Neural cell (in vitro differentiated cells): Measurements from ENCODE around the gene EIF4G3.

ENCODE experiments used
- EZH2 ChIP-seq: fragments of 200-600, 300-800 bp; shearing (Covaris generic), sonication (generic); IDR thresholded peaks from 2 replicates; pipeline ENCODE4 v1.6.1; 2014; ENCODE audit warnings: antibody characterized with exemption, low read length, borderline replicate concordance, mild to moderate bottlenecking; ENCODE audit not compliant: insufficient read depth, poor library complexity, severe bottlenecking
- POLR2AphosphoS5 ChIP-seq: IDR thresholded peaks from 2 replicates; pipeline ENCODE4 v1.6.1; 2012
- RAD21 ChIP-seq: fragments of 450-650 bp; conservative IDR thresholded peaks from 2 replicates; pipeline ENCODE4 v1.6.1; 2014; ENCODE audit warnings: antibody characterized with exemption, mild to moderate bottlenecking, moderate library complexity
- SMC3 ChIP-seq: fragments of 450-650 bp; conservative IDR thresholded peaks from 2 replicates; pipeline ENCODE4 v1.6.1; 2014; ENCODE audit warnings: antibody characterized with exemption, mild to moderate bottlenecking, moderate library complexity; ENCODE audit not compliant: poor library complexity
- TAF1 ChIP-seq: IDR thresholded peaks from 2 replicates; pipeline ENCODE4 v1.6.1; 2012; ENCODE audit warnings: low read depth
- TF ChIP-seq, protein P1 (sequence below): IDR thresholded peaks from 2 replicates; pipeline ENCODE4 v1.6.1; 2012; ENCODE audit warnings: borderline replicate concordance
- TF ChIP-seq, protein P2 (sequence below): fragments of 450-650 bp; IDR thresholded peaks from 2 replicates; pipeline ENCODE4 v1.5.1; 2014; ENCODE audit warnings: antibody characterized with exemption, mild to moderate bottlenecking, moderate library complexity; ENCODE audit not compliant: poor library complexity, severe bottlenecking

- TF ChIP-seq, protein P1, sequence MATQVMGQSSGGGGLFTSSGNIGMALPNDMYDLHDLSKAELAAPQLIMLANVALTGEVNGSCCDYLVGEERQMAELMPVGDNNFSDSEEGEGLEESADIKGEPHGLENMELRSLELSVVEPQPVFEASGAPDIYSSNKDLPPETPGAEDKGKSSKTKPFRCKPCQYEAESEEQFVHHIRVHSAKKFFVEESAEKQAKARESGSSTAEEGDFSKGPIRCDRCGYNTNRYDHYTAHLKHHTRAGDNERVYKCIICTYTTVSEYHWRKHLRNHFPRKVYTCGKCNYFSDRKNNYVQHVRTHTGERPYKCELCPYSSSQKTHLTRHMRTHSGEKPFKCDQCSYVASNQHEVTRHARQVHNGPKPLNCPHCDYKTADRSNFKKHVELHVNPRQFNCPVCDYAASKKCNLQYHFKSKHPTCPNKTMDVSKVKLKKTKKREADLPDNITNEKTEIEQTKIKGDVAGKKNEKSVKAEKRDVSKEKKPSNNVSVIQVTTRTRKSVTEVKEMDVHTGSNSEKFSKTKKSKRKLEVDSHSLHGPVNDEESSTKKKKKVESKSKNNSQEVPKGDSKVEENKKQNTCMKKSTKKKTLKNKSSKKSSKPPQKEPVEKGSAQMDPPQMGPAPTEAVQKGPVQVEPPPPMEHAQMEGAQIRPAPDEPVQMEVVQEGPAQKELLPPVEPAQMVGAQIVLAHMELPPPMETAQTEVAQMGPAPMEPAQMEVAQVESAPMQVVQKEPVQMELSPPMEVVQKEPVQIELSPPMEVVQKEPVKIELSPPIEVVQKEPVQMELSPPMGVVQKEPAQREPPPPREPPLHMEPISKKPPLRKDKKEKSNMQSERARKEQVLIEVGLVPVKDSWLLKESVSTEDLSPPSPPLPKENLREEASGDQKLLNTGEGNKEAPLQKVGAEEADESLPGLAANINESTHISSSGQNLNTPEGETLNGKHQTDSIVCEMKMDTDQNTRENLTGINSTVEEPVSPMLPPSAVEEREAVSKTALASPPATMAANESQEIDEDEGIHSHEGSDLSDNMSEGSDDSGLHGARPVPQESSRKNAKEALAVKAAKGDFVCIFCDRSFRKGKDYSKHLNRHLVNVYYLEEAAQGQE, result no peak
- TF ChIP-seq EZH2, result no peak
- TF ChIP-seq, protein P2, sequence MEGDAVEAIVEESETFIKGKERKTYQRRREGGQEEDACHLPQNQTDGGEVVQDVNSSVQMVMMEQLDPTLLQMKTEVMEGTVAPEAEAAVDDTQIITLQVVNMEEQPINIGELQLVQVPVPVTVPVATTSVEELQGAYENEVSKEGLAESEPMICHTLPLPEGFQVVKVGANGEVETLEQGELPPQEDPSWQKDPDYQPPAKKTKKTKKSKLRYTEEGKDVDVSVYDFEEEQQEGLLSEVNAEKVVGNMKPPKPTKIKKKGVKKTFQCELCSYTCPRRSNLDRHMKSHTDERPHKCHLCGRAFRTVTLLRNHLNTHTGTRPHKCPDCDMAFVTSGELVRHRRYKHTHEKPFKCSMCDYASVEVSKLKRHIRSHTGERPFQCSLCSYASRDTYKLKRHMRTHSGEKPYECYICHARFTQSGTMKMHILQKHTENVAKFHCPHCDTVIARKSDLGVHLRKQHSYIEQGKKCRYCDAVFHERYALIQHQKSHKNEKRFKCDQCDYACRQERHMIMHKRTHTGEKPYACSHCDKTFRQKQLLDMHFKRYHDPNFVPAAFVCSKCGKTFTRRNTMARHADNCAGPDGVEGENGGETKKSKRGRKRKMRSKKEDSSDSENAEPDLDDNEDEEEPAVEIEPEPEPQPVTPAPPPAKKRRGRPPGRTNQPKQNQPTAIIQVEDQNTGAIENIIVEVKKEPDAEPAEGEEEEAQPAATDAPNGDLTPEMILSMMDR, result no peak
- no peak for TF ChIP-seq SMC3
- no peak for TF ChIP-seq POLR2AphosphoS5
- TF ChIP-seq RAD21, result no peak
- no peak for TF ChIP-seq TAF1
Measured at GRCh38 chr1:21192284-21192683, 15.6 kb upstream of the EIF4G3 start.
